GM10266 (cell line): Measurements from ENCODE around the gene ANKRD2.
"Not testable (repeated sequence)": the region's sequence is repeated elsewhere in the genome, so short reads cannot be mapped to it uniquely, and the experiment has no call there.

Experiments
- DNase-seq: peaks from one replicate; pipeline ENCODE4 v3.0.0; 2012; ENCODE audit errors: extremely low spot score
- TF ChIP-seq, protein P1 (sequence below): IDR thresholded peaks from 2 replicates; pipeline ENCODE4 v1.5.1; 2012; ENCODE audit warnings: mild to moderate bottlenecking, low read depth; ENCODE audit not compliant: control insufficient read depth, insufficient read depth; ENCODE audit errors: missing control alignments

The ANKRD2 gene

DNA sequence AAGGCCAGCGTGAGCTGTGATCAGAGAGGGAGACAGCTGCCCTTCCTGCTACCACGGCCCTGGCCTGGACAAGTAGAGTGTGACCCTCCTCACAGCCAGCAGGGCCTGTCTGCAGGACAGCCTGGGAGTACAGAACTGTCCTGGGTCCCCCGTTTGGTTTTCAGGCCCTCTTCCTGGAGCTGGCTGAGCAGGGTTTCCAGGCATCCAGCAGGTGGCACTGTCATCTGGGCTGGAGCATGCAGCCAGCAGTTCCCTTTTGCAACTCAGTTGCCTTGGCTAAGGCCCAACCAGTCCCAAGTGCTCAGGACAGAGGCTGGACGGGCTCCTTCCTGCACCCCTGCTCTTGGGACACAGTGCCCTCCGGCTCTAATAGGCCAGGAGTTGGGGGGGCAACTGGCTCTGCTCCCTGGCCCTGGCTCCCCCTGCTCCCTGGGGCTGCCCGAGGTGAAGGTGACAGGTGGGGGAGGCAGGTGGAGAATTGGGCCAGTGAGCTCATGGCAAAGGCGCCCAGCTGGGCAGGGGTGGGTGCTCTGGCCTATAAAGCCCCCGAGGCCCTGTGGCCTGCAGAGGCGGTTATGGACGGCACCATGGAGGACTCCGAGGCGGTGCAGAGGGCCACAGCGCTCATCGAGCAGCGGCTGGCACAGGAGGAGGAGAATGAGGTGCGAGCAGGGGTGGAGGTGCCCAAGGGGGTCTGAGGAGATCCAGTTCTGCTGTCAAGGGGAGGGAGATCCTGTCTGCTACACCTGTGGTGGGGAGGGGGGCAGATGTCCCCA, at the start of gene ANKRD2:
TSS of gene ANKRD2 (plus strand) at position 566 of the 776 bp plus-strand sequence. CDS start at position 576, 10 bp downstream.
- TF ChIP-seq, protein P1, sequence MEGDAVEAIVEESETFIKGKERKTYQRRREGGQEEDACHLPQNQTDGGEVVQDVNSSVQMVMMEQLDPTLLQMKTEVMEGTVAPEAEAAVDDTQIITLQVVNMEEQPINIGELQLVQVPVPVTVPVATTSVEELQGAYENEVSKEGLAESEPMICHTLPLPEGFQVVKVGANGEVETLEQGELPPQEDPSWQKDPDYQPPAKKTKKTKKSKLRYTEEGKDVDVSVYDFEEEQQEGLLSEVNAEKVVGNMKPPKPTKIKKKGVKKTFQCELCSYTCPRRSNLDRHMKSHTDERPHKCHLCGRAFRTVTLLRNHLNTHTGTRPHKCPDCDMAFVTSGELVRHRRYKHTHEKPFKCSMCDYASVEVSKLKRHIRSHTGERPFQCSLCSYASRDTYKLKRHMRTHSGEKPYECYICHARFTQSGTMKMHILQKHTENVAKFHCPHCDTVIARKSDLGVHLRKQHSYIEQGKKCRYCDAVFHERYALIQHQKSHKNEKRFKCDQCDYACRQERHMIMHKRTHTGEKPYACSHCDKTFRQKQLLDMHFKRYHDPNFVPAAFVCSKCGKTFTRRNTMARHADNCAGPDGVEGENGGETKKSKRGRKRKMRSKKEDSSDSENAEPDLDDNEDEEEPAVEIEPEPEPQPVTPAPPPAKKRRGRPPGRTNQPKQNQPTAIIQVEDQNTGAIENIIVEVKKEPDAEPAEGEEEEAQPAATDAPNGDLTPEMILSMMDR = peak; percentile 87
- peak; percentile 85 for DNase-seq

DNA sequence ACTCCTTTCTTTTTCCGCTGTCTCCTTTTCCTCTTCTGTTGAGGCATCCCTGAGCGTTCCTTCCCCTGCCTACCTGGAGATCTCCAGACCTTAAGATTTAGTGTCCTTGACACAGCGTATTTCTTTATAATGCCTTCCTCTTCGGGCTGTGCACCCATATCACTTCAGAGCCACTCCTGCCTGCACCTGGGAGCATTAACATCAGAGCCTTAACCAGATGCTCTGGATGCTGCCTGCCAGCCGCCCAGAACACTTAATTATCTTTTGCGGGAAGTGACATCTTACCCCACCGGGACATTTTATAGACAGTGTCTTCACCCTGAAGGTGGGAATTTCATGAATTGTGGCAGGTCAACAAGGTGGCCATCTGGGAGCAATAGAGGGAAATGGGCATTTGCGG, 49.6 kb upstream of the ANKRD2 start:
- DNase-seq = no peak
- TF ChIP-seq, protein P1 = no peak

GRCh38 chr10:97525086-97525485, 47.5 kb upstream of the ANKRD2 start:
- no peak for DNase-seq
- TF ChIP-seq, protein P1 = no peak

- TF ChIP-seq, protein P1 = no peak
- DNase-seq = no peak
These were observed 46.9 kb upstream of the ANKRD2 start for GRCh38 chr10:97525683-97526110.

DNA sequence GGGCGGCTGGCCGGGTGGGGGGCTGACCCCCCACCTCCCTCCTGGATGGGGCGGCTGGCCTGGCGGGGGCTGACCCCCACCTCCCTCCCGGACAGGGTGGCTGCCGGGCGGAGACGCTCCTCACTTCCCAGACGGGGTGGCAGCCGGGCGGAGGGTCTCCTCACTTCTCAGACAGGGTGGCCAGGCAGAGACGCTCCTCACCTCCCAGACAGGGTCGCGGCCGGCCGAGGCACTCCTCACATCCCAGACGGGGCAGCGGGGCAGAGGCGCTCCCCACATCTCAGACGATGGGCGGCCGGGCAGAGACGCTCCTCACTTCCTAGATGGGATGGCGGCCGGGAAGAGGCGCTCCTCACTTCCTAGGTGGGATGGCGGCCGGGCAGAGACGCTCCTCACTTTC, 43.7 kb upstream of the ANKRD2 start:
- DNase-seq = not testable (repeated sequence)

GRCh38 chr10:97529685-97530465, 42.7 kb upstream of the ANKRD2 start:
- TF ChIP-seq, protein P1 = no peak
- DNase-seq = no peak

DNA sequence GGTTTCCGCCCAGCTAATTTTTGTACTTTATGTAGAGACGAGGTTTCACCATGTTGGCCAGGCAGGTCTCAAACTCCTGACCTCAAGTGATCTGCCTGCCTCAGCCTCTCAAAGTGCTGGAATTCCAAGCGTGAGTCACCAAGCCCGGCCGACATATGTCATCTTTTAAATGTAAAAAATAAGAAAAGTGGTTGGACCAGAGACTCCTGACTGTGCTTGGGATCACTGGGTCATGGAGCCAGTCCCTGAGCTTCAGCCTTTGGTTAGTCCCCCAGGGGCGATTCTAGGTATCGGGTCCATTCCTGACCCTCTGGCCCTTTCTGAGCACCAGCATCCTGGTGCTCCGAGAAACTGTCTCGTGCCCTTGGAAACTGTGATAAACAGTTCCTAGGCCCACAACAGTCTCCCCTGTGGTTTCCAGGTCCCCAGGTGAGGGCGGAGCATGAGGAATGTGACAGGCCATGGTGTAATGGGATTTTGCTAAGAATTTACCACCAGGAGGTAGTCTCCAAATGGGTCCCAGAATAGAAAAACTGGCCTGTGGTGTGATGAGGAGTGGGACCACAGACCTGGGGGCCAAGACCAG, 41.1 kb upstream of the ANKRD2 start:
- TF ChIP-seq, protein P1 = no peak
- DNase-seq = no peak
